ENCODE measurements around the gene CTSW. TPM values are rescaled to one million over a fixed set of nuclear protein-coding genes. Genes with fewer than 3 reads are reported as not detected.

Gene CTSW
- total RNA-seq, 1 donor: 0.43 TPM

- TF ChIP-seq CTCF (IDR thresholded peaks at IDR 0.05; ENCODE audit: insufficient read depth, low read depth, low read length): no peak
- no peak overlapping the region for H3K4me3 ChIP-seq (ENCODE audit: low read depth, low read length)
- no peak for DNase-seq (ENCODE audit: low read depth)
These were observed 3.6 kb downstream of the CTSW start for GRCh38 chr11:65883058-65883761.

- no peak for TF ChIP-seq CTCF (IDR thresholded peaks at IDR 0.05; ENCODE audit: insufficient read depth, low read depth, low read length)
- DNase-seq (ENCODE audit: low read depth): no peak
- H3K4me3 ChIP-seq (ENCODE audit: low read depth, low read length): no peak overlapping the region
These were observed 4.4 kb downstream of the CTSW start for GRCh38 chr11:65883786-65884715.

GRCh38 chr11:65884716-65885092 is 5.1 kb downstream of the CTSW start:
- DNase-seq (ENCODE audit: low read depth): peak; percentile 74
- TF ChIP-seq CTCF (IDR thresholded peaks at IDR 0.05; ENCODE audit: insufficient read depth, low read depth, low read length): peak; percentile 99
- H3K4me3 ChIP-seq (ENCODE audit: low read depth, low read length): no peak overlapping the region

- no peak overlapping the region for H3K4me3 ChIP-seq (ENCODE audit: low read depth, low read length)
- no peak for DNase-seq (ENCODE audit: low read depth)
- no peak for TF ChIP-seq CTCF (IDR thresholded peaks at IDR 0.05; ENCODE audit: insufficient read depth, low read depth, low read length)
These were observed 5.6 kb downstream of the CTSW start for GRCh38 chr11:65885231-65885630.

- DNase-seq (ENCODE audit: low read depth): no peak
- TF ChIP-seq CTCF (IDR thresholded peaks at IDR 0.05; ENCODE audit: insufficient read depth, low read depth, low read length): no peak
- H3K4me3 ChIP-seq (ENCODE audit: low read depth, low read length): no peak overlapping the region
These were observed 6.3 kb downstream of the CTSW start for GRCh38 chr11:65885808-65886536.

- DNase-seq (ENCODE audit: low read depth): no peak
- H3K4me3 ChIP-seq (ENCODE audit: low read depth, low read length): peak overlapping the region; percentile 73
- no peak for TF ChIP-seq CTCF (IDR thresholded peaks at IDR 0.05; ENCODE audit: insufficient read depth, low read depth, low read length)
These were observed 7.4 kb downstream of the CTSW start for GRCh38 chr11:65886826-65887722.

Measured in fibroblast of villous mesenchyme (primary cell).